Hepatocyte (in vitro differentiated cells): ENCODE data around the gene VGF. TPM values are rescaled to one million over a fixed set of nuclear protein-coding genes. Genes with fewer than 3 reads are reported as not detected.
"Not testable (repeated sequence)": the region's sequence is repeated elsewhere in the genome, so short reads cannot be mapped to it uniquely, and the experiment has no call there.

ENCODE experiments used
- DNase-seq: peaks from one replicate; pipeline ENCODE4 v3.0.0-alpha.2; 2016; ENCODE audit warnings: low spot score
- H2AFZ ChIP-seq: fragments of 200-600 bp; sonication (generic); 2 replicates; pipeline ENCODE4 v1.6.0; 2016; ENCODE audit warnings: antibody characterized with exemption, mild to moderate bottlenecking
- H3K27ac ChIP-seq: fragments of 200-600 bp; sonication (generic); 2 replicates; pipeline ENCODE4 v1.5.1; 2016; ENCODE audit warnings: mild to moderate bottlenecking
- H3K27me3 ChIP-seq: fragments of 200-600 bp; sonication (generic); 2 replicates; pipeline ENCODE4 v1.6.1; 2016
- H3K36me3 ChIP-seq: fragments of 200-600 bp; sonication (generic); replicated peaks from 2 replicates; pipeline ENCODE4 v1.5.1; 2016; ENCODE audit warnings: low read depth; ENCODE audit not compliant: insufficient read depth
- H3K4me1 ChIP-seq: fragments of 200-600 bp; sonication (generic); 2 replicates; pipeline ENCODE4 v1.5.1; 2016; ENCODE audit warnings: mild to moderate bottlenecking, moderate library complexity; ENCODE audit not compliant: insufficient read depth
- H3K4me2 ChIP-seq: fragments of 200-600 bp; sonication (generic); 2 replicates; pipeline ENCODE4 v1.6.0; 2016
- H3K4me3 ChIP-seq: fragments of 200-600 bp; sonication (generic); 2 replicates; pipeline ENCODE4 v1.5.1; 2016; ENCODE audit warnings: mild to moderate bottlenecking
- H3K79me2 ChIP-seq: fragments of 200-600 bp; sonication (generic); 2 replicates; pipeline ENCODE4 v1.6.0; 2017; ENCODE audit warnings: mild to moderate bottlenecking
- H3K9me2 ChIP-seq: fragments of 200-600 bp; sonication (generic); replicated peaks from 2 replicates; pipeline ENCODE4 v1.6.0; 2017; ENCODE audit warnings: mild to moderate bottlenecking; ENCODE audit not compliant: insufficient read depth
- H3K9me3 ChIP-seq: fragments of 200-600 bp; sonication (generic); 2 replicates; pipeline ENCODE4 v1.5.1; 2016; ENCODE audit warnings: low read depth, mild to moderate bottlenecking
- H4K20me1 ChIP-seq: fragments of 200-600 bp; sonication (generic); 2 replicates; pipeline ENCODE4 v1.6.0; 2016; ENCODE audit warnings: mild to moderate bottlenecking; ENCODE audit not compliant: insufficient read depth, poor library complexity, severe bottlenecking
- EZH2 ChIP-seq: fragments of 200-600 bp; sonication (generic); IDR thresholded peaks from 2 replicates; pipeline ENCODE4 v1.6.1; 2016; ENCODE audit warnings: antibody characterized with exemption, mild to moderate bottlenecking, borderline replicate concordance
- EZH2phosphoT487 ChIP-seq: fragments of 200-600 bp; sonication (generic); IDR thresholded peaks from one replicate; pipeline ENCODE4 v1.6.1; 2018; ENCODE audit warnings: antibody characterized with exemption, mild to moderate bottlenecking, low read depth, moderate library complexity; ENCODE audit not compliant: unreplicated experiment, severe bottlenecking
- WGBS: methylation state at CpG from one replicate; pipeline ENCODE4 v1.1.6; 2016; ENCODE audit warnings: low lambda C conversion rate; ENCODE audit errors: missing lambda C conversion rate; 5-methylcytosine and 5-hydroxymethylcytosine counted together
- microRNA-seq: library from miRNA; unstranded; fragments of <30 nt; microRNA quantifications from one replicate; pipeline ENCODE4, GENCODE V29; 2017
- polyA plus RNA-seq: library from polyadenylated mRNA; unstranded; fragments of >200 nt; fragmentation: Nextera tagmentation; extraction: Ambion mirVana; gene quantifications from 2 replicates; pipeline ENCODE4 v1.2.1, GENCODE V29; 2016
- small RNA-seq: library from RNA; depleted of rRNA; stranded (forward); fragments of <200 nt; gene quantifications from one replicate; pipeline ENCODE3, GENCODE V24; 2014
- total RNA-seq: library from RNA; depleted of rRNA; stranded (reverse); fragments of >200 nt; gene quantifications from 2 replicates; pipeline ENCODE4 v1.2.3, GENCODE V29; 2014
- TF ChIP-seq, protein P1 (sequence below): fragments of 200-600 bp; sonication (generic); IDR thresholded peaks from 2 replicates; pipeline ENCODE4 v1.5.1; 2016; ENCODE audit warnings: antibody characterized with exemption, mild to moderate bottlenecking; ENCODE audit not compliant: poor library complexity

VGF gene
- total and polyA plus RNA-seq, 2 experiments from 2014 or later = 0.19 to 0.30 TPM

DNA sequence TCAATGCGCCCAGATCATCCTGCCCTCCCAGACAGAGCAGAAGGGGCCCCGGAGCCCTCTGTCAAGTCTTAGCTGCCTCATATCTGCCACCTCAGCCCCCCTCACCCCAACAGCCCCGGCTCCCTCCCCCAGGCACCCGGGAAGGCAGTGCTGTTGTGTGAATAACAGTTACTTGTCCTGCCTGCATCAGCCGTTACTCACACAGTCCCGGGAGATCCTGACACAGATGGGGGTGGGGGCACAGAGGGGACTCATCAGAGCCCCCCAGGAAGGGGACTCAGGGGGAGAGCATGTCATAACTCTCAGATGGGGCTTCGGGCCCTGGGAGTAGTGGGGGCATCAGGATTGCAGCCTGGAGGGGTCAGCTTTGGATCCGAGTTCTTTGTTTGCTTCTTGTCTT, 50.9 kb downstream of the VGF start:
- 73% methylated on average over 7 of the region's 8 CpGs for WGBS
- no peak for TF ChIP-seq EZH2
- no peak for TF ChIP-seq EZH2phosphoT487
- TF ChIP-seq, protein P1, sequence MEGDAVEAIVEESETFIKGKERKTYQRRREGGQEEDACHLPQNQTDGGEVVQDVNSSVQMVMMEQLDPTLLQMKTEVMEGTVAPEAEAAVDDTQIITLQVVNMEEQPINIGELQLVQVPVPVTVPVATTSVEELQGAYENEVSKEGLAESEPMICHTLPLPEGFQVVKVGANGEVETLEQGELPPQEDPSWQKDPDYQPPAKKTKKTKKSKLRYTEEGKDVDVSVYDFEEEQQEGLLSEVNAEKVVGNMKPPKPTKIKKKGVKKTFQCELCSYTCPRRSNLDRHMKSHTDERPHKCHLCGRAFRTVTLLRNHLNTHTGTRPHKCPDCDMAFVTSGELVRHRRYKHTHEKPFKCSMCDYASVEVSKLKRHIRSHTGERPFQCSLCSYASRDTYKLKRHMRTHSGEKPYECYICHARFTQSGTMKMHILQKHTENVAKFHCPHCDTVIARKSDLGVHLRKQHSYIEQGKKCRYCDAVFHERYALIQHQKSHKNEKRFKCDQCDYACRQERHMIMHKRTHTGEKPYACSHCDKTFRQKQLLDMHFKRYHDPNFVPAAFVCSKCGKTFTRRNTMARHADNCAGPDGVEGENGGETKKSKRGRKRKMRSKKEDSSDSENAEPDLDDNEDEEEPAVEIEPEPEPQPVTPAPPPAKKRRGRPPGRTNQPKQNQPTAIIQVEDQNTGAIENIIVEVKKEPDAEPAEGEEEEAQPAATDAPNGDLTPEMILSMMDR = no peak
- no peak for DNase-seq
- H3K4me3 ChIP-seq = no peak overlapping the region
- H3K79me2 ChIP-seq = no peaks in the 10 kb centered on the region
- H2AFZ ChIP-seq = no peak overlapping the region
- no peaks in the 10 kb centered on the region for H3K9me3 ChIP-seq
- no peaks in the 10 kb centered on the region for H3K27me3 ChIP-seq
- H3K27ac ChIP-seq = no peak overlapping the region
- no peaks in the 10 kb centered on the region for H3K9me2 ChIP-seq
- no peak overlapping the region for H3K4me2 ChIP-seq
- H3K36me3 ChIP-seq = no peaks in the 10 kb centered on the region
- H4K20me1 ChIP-seq = no peaks in the 10 kb centered on the region
- H3K4me1 ChIP-seq = no peaks in the 10 kb centered on the region

GRCh38 chr7:101113836-101114235, 51.5 kb downstream of the VGF start:
- H3K36me3 ChIP-seq = no peaks in the 10 kb centered on the region
- TF ChIP-seq EZH2phosphoT487 = no peak
- TF ChIP-seq EZH2 = no peak
- TF ChIP-seq, protein P1 = no peak
- WGBS = 92% methylated on average over 11 of the region's 11 CpGs
- H3K27me3 ChIP-seq = no peaks in the 10 kb centered on the region
- no peak overlapping the region for H2AFZ ChIP-seq
- H3K4me1 ChIP-seq = no peaks in the 10 kb centered on the region
- DNase-seq = no peak
- no peak overlapping the region for H3K4me3 ChIP-seq
- H3K9me2 ChIP-seq = no peaks in the 10 kb centered on the region
- H3K4me2 ChIP-seq = no peak overlapping the region
- no peaks in the 10 kb centered on the region for H3K9me3 ChIP-seq
- no peak overlapping the region for H3K27ac ChIP-seq
- no peaks in the 10 kb centered on the region for H4K20me1 ChIP-seq
- no peaks in the 10 kb centered on the region for H3K79me2 ChIP-seq

DNA sequence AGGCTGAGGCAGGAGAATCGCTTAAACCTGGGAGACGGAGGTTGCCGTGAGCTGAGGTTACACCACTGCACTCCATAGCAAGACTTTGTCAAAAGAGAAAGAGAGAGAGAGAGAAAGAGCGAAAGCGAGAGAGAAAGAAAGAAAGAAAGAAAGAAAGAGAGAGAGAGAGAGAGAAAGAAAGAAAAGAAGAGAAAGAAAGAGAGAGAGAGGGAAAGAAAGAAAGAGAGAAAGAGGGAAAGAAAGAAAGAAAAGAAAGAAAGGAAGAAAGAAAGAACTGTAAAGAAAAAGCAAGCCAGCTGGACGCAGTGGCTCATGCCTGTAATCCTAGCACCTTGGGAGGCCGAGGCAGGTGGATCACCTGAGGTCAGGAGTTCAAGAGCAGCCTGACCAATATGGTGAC, 52.2 kb downstream of the VGF start:
- DNase-seq, H3K4me2 ChIP-seq, H2AFZ ChIP-seq, H3K27ac ChIP-seq, H3K36me3 ChIP-seq, H4K20me1 ChIP-seq, H3K9me3 ChIP-seq, H3K4me1 ChIP-seq, H3K79me2 ChIP-seq, H3K27me3 ChIP-seq, H3K4me3 ChIP-seq, H3K9me2 ChIP-seq: not testable (repeated sequence)
- 93% methylated on average over 7 of the region's 7 CpGs for WGBS

Small RNA genes within 50 kb of the gene (microRNA-seq; reads per million reads assigned to microRNA genes)
- not detected for gene MIR4653

Small RNA genes within 50 kb of the gene (small RNA-seq; reads per million reads assigned to genes)
- gene MIR4653 = not detected

Other genes with a start within 250 kb of the VGF start
- 1.9 and 4.9 TPM in 2 replicates for gene MUC3A, start 216.0 kb downstream of the VGF start, total RNA-seq
- gene MUC3A, start 216.0 kb downstream of the VGF start, polyA plus RNA-seq = 9.4 and 10.6 TPM in 2 replicates
- 4.0 and 8.5 TPM in 2 replicates for gene MUC12, start 196.0 kb downstream of the VGF start, total RNA-seq
- 7.3 and 9.2 TPM in 2 replicates for gene MUC12, start 196.0 kb downstream of the VGF start, polyA plus RNA-seq
- 8.7 and 18.3 TPM in 2 replicates for gene MUC17, start 145.5 kb downstream of the VGF start, total RNA-seq
- gene MUC17, start 145.5 kb downstream of the VGF start, polyA plus RNA-seq = 2.9 and 5.5 TPM in 2 replicates
- gene TRIM56, start 80.1 kb downstream of the VGF start, total RNA-seq = 10.0 and 13.1 TPM in 2 replicates
- gene TRIM56, start 80.1 kb downstream of the VGF start, polyA plus RNA-seq = 25.7 and 27.2 TPM in 2 replicates
- gene SERPINE1, start 38.5 kb downstream of the VGF start, total RNA-seq = 81.8 and 98.2 TPM in 2 replicates
- 181 and 185 TPM in 2 replicates for gene SERPINE1, start 38.5 kb downstream of the VGF start, polyA plus RNA-seq
- 85.8 and 118 TPM in 2 replicates for gene AP1S1, start 11.1 kb downstream of the VGF start, total RNA-seq
- gene AP1S1, start 11.1 kb downstream of the VGF start, polyA plus RNA-seq = 31.1 and 32.0 TPM in 2 replicates
- gene NAT16, start 14.7 kb upstream of the VGF start, total RNA-seq = not detected in 2 replicates
- gene NAT16, start 14.7 kb upstream of the VGF start, polyA plus RNA-seq = not detected in 2 replicates
- gene MOGAT3, start 35.5 kb upstream of the VGF start, total RNA-seq = 6.3 and 8.4 TPM in 2 replicates
- gene MOGAT3, start 35.5 kb upstream of the VGF start, polyA plus RNA-seq = 10.5 and 14.0 TPM in 2 replicates
- gene PLOD3, start 52.0 kb upstream of the VGF start, total RNA-seq = 29.5 and 37.6 TPM in 2 replicates
- gene PLOD3, start 52.0 kb upstream of the VGF start, polyA plus RNA-seq = 127 and 129 TPM in 2 replicates
- gene ZNHIT1, start 52.6 kb upstream of the VGF start, total RNA-seq = 105 and 110 TPM in 2 replicates
- gene ZNHIT1, start 52.6 kb upstream of the VGF start, polyA plus RNA-seq = 117 and 145 TPM in 2 replicates
- gene CLDN15, start 72.2 kb upstream of the VGF start, total RNA-seq = 11.4 and 14.3 TPM in 2 replicates
- gene CLDN15, start 72.2 kb upstream of the VGF start, polyA plus RNA-seq = 25.7 and 38.8 TPM in 2 replicates
- gene FIS1, start 79.5 kb upstream of the VGF start, total RNA-seq = 131 and 150 TPM in 2 replicates
- 193 and 238 TPM in 2 replicates for gene FIS1, start 79.5 kb upstream of the VGF start, polyA plus RNA-seq
- gene IFT22, start 156.2 kb upstream of the VGF start, total RNA-seq = 24.2 and 30.5 TPM in 2 replicates
- gene IFT22, start 156.2 kb upstream of the VGF start, polyA plus RNA-seq = 29.8 and 42.2 TPM in 2 replicates
- gene COL26A1, start 197.3 kb upstream of the VGF start, total RNA-seq = 9.4 and 11.6 TPM in 2 replicates
- gene COL26A1, start 197.3 kb upstream of the VGF start, polyA plus RNA-seq = 10.8 and 19.1 TPM in 2 replicates